SK-MEL-5 (cell line): ENCODE results near the gene PFKL. TPM values are rescaled to one million over a fixed set of nuclear protein-coding genes. Genes with fewer than 3 reads are reported as not detected.
"Not testable (repeated sequence)": the region's sequence is repeated elsewhere in the genome, so short reads cannot be mapped to it uniquely, and the experiment has no call there.

ENCODE experiments used
- DNase-seq: peaks from one replicate; pipeline ENCODE4 v3.0.0-alpha.2; 2016; ENCODE audit warnings: low read depth, low spot score
- in situ Hi-C: cut with HindIII; loops from 2 replicates; pipeline ENCODE4 v1.10.0; 2016; ENCODE audit warnings: low sequenced_read_pairs, high pct_unique_total_duplicates, low pct_unique_long_range_greater_than_20kb
- total RNA-seq: library from RNA; depleted of rRNA; stranded (reverse); fragments of >200 nt; shearing (Covaris generic); gene quantifications from 2 replicates; pipeline ENCODE4 v1.2.3, GENCODE V29; 2014

Gene PFKL
- total RNA-seq, 1 experiment from 2014 or later, result 81.4 TPM

GRCh38 chr21:44359396-44359795, 59.5 kb downstream of the PFKL start:
- no peak for DNase-seq
- in situ Hi-C loops, result no loop called here

- no peak for DNase-seq
- in situ Hi-C loops, result no loop called here
Observed at GRCh38 chr21:44360159-44360558, 60.3 kb downstream of the PFKL start.

GRCh38 chr21:44361903-44362302, 62.0 kb downstream of the PFKL start:
- in situ Hi-C loops, DNase-seq: not testable (repeated sequence)

GRCh38 chr21:44363278-44363677, 63.4 kb downstream of the PFKL start:
- in situ Hi-C loops, result no loop called here
- DNase-seq, result no peak

- in situ Hi-C loops, result no loop called here
Observed at GRCh38 chr21:44364151-44365053, 64.5 kb downstream of the PFKL start.

GRCh38 chr21:44365251-44365966, 65.6 kb downstream of the PFKL start:
- DNase-seq, result no peak
- in situ Hi-C loops, result no loop called here

More at GRCh38 chr21:44364151-44365053, 64.5 kb downstream of the PFKL start:
- no peak for DNase-seq

GRCh38 chr21:44365967-44366585, 66.2 kb downstream of the PFKL start:
- DNase-seq, result no peak
- in situ Hi-C loops, result no loop called here

- in situ Hi-C loops, result no loop called here
- DNase-seq, result no peak
Observed at GRCh38 chr21:44366586-44367211, 66.8 kb downstream of the PFKL start.

GRCh38 chr21:44368711-44369446, 69.0 kb downstream of the PFKL start:
- no peak for DNase-seq
- in situ Hi-C loops, result no loop called here

GRCh38 chr21:44370027-44370735, 70.3 kb downstream of the PFKL start:
- peak; percentile 34 for DNase-seq
- in situ Hi-C loops, result no loop called here

- no peak for DNase-seq
- in situ Hi-C loops, result no loop called here
Observed at GRCh38 chr21:44370786-44371410, 71.0 kb downstream of the PFKL start.

- DNase-seq, result no peak
- in situ Hi-C loops, result no loop called here
Observed at GRCh38 chr21:44371596-44371995, 71.7 kb downstream of the PFKL start.

GRCh38 chr21:44372616-44373015, 72.8 kb downstream of the PFKL start:
- DNase-seq, result no peak
- in situ Hi-C loops, result no loop called here

- in situ Hi-C loops, result no loop called here
- DNase-seq, result no peak
Observed at GRCh38 chr21:44374601-44375280, 74.9 kb downstream of the PFKL start.

- in situ Hi-C loops, result no loop called here
- no peak for DNase-seq
Observed at GRCh38 chr21:44375281-44375651, 75.4 kb downstream of the PFKL start.

GRCh38 chr21:44375761-44376241, 75.9 kb downstream of the PFKL start:
- DNase-seq, result no peak
- in situ Hi-C loops, result no loop called here
